Measurements from ENCODE around the gene FBH1.
A peak's percentile ranks its signal among the peaks of the same experiment; 100 is the strongest.
"Not testable (repeated sequence)": the region's sequence is repeated elsewhere in the genome, so short reads cannot be mapped to it uniquely, and the experiment has no call there.

Gene FBH1

DNA sequence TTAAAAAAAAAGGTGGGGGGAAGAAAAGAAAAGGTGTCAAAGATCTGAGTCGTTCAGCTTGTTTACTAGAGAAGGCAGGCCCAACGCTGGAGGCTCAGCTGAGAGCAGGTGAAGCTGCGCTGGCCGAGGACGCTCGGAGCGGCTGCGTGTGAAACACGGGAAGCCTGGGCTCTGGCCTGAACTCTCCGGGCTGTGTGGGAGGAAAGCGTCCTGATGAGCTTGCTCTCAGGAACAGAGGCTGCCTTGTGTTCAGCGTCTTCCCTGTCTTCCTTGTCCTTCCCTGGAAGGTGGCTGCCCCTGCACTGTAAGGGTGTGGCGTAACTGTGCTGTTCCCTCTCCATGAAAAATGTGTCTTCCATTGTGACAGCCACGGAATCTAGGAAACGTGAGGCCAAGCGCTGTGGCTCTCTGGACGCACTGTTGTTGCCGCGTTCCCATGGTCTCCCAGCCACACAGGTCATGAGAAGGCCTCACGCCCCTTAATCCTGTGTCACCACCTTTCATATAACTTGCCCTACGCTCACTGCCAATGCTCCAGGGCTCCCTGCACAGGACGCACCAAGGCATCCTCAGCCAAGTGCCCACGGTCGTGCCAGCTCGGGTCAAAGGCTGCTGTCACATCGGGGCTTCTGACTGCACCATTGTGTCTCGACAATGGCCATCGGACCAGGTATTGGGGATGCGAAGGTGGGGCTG lies 71.5 kb downstream of the FBH1 start:
- no peak for DNase-seq

DNA sequence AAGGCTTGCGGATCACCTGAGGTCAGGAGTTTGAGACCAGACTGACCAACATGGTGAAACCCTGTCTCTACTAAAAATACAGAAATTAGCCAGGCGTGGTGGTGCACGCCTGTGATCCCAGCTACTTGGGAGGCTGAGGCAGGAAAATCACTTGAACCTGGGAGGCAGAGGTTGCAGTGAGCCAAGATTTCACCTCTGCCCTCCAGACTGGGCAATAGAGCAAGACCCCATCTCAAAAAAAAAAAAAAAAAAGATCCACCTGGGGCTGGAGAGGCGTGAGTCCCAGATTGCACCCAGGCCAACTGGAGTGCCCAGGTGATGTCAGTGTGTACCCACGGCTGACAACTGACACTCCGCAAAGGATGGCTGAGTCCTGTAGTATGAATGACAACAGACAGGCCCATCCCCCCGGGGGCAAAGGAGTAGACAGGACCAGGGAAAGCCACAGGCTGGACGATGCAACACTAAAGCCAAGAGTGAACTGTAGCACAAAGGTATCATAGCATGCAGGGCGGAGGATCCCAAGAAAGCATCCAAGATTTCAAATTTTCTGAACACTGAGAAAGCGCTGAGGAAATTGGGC lies 72.4 kb downstream of the FBH1 start:
- DNase-seq: not testable (repeated sequence)

DNA sequence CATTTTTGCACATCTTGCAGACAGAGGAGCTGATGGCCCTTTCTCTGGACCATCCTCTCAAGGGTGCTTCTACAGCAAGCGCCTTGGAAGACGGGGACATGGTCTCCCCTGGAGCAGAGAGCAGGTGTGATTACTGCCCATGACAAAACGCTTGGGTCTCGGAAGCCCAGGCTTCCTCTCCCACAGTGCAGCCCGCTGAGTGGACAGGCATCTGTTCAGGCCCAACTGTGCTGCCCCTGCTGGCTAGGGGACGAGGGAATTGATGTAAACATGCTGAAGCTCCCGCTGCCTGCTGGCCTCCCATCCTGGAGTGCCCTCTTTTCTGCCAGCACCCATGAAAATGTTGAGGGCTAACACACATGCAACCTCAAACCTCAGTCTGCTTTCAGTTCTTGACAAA lies 73.0 kb downstream of the FBH1 start:
- DNase-seq: no peak

DNA sequence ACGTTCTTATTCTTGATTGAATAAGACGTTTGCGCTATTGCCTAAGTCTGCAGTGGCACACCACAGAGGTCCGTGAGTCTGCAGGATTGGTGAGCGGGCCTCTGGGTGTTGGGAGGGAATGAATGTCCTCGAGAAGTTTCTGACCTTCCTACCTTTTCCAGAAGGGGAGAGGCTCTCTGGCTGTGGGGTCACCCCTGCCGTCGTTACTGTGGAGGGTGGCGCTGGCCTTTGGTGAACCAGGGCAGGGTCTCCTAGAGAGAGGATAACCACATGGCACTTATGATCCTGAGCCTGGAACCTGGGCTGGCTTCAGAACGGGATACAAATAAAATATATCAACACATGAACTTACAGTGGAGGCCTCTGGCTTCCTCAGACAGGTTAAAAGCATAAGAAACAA lies 73.5 kb downstream of the FBH1 start:
- no peak for DNase-seq

DNA sequence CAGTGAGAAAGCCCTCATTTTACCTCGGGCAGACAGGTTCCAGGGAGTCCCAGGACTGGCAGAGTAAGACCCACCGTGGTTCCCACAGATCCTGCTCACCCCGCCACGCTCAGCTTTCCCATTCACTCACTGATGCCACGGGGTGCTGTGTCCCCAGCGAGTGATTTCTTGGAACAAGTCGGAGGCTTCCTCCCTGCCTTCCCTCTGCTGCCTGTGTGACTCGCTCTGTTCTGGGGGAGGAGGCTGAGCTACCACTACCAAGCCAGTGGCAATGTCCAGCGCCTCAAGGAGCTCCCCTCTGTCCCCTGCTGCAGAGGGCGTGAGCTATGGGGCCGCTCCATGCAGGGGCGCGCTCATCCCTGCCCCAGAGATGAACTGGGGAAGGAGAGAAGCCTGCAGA lies 74.7 kb downstream of the FBH1 start:
- no peak for DNase-seq

DNA sequence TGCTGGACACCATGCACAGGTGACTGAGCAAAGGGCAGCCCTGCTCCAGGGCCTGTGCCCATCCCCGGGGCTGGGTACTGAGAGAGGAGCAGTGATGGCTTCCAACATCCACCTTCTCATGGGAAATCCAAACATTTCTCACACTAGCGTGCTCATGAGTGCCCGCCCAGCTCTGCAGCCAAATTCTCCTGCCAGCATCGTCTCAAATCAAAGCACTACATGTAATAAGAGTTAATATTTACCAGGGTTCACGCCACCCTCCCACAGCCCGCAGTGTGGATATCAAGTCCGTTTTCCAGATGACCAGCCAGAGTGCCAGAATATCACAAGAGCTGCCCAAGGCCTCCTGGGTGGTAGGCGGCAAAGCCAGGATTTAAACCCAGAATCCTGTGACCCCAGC lies 75.2 kb downstream of the FBH1 start:
- no peak for DNase-seq

DNA sequence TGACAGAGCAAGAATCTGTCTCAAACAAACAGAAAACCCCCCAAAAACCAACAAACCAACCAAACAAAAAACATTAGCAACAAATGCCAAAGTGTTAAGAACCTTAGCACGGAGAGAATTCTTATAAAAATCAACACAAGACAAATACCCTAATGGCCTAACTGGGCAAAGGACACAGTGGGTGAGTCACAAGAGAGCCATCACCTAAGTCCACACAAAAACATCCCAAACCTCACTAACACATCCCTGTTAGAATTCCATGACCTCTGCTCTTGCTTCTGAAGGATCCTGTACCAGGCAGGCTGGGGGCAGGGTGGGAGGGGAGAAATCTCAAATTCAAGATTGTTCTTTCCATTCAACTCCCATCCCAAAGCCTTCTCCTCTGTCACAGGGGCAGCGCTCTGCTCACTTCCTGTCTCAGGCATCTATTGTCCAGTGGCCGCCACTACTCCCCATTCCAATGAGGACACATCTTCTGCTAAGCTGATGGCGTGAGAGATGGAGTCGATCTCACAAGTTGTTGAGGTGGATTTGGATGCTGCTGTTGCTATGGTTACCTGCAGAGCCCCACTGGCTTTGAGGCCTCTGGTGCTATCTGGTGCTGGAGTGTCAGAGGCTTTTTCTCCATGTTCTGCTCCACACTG lies 78.1 kb downstream of the FBH1 start:
- DNase-seq: no peak

DNA sequence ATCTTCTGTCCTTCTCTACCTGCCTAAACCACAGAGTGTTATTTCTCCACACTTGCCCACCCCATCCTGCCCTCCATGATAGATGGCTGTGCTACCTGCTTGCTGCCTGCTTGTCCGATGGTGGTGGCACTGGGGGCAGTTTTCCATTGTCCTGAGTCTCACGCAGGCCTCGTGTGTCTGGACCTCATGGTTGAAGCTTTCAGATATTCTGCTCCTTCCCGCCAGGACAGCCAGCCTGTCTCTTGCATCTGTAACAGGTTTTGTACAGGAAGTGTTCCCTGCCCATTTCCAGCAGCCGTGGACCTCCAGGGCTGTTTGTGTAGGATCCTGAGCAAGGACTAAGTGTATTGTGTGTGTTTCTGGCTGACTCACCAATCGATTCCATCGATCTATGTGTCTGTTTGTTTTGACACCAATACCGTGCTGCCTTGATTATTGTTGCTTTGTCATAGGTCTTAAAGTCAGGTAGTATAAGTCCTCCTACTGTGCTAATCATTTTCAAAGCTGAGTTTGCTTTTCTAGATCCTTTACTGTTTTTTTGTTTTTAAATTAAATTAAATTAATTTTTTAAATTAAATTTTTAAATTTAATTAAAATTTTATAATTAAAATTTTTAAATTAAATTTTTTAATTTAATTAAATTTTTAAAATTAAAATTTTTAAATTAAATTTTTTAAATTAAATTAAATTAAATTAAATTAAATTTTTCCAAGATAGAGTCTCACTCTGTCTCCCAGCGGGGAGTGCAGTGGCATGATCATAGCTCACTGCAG lies 78.8 kb downstream of the FBH1 start:
- no peak for DNase-seq

DNA sequence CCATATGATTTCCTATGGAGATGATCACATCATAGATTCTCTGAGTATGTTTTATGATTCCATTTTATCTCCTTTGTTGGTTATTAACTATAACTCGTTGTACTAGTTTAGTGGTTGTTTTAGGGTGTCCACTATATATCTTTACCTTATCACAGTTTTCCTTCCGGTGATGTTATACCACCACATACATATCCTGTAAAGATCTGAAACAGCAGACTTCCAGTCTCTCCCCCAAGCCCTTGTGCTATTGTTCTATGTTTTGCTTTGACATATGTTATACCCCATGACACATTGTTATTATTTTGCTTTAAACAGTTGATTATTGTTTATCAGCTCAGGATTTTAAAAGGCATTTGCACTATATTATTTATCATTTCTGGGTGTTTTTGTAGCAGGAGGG lies 80.0 kb downstream of the FBH1 start:
- DNase-seq: no peak

DNA sequence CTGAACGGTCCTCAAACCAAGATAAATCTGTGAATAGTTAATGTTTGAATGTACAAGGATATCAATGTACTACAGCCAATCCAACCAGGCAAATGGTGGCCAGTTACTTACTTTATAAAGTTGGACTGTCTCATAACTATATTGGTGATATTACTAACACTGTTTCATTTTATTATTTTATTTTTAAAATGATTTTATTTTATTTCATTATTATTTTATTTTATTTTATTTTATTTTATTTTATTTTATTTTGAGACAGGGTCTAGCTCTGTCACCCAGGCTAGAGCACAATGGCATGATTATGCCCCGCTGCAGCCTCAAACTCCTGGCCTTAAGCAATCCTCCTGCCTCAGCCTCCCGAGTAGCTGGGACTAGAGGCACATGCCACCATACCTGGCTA lies 80.5 kb downstream of the FBH1 start:
- no peak for DNase-seq

DNA sequence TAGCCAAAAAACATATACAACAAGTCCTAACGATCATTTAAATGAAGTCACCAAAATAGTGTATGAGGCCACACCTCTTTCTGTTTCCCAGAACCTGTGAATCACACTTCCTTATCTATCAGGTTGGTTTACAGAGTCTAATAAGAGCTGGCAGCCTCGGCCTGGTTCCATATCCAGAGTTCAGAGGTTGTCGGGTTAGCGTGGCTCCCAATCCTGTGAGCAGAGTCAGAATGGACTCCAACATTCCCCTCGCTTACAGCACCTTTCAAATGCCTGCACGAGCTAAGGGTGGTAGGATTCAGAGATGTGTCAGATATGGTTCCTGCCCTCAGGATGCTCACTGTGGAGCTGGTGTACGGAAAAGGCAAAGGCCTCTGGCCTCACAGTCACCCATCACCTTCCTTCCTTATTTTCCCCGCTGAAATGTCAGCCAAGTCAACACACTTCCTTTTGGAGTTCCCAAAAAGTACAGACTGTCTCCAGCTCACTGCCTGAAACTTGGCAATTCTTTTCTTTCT lies 81.3 kb downstream of the FBH1 start:
- DNase-seq: no peak

DNA sequence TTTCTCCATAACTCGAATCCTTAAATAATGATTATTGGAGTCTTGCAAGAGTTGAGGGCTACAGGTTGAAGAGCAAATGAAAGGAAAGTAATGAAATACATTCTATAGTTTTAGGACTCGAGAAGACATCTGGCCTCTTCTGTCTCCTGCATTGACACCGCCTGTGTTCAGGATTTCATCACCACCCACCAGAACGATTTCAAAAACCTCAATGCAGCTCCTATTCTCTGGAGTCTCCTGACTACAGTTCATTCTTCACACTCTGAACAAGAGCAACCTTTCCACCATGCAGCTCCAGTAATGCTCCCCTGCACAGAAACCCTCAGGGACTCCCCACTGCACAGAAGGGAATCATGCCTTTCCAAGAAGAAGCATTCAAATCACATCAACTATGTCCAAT lies 81.8 kb downstream of the FBH1 start:
- DNase-seq: no peak

DNA sequence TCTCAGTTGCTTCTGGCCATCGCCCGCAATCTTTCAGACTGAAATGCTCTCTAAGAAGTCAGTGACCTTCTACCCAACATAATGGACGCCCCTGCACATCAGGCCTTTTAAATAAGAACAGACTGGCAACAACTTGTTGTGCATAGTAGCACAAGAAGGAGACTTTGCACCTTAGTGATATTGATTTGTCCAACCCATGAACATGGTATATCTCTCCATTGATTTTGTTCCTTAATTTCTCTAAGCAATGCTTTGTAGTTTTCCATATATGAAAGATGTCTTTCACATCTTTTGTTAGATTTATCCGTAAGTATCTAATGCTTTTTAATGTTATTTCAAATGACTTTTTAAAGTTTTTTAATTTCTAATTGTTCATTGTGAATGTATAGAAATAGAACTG lies 83.0 kb downstream of the FBH1 start:
- DNase-seq: no peak

DNA sequence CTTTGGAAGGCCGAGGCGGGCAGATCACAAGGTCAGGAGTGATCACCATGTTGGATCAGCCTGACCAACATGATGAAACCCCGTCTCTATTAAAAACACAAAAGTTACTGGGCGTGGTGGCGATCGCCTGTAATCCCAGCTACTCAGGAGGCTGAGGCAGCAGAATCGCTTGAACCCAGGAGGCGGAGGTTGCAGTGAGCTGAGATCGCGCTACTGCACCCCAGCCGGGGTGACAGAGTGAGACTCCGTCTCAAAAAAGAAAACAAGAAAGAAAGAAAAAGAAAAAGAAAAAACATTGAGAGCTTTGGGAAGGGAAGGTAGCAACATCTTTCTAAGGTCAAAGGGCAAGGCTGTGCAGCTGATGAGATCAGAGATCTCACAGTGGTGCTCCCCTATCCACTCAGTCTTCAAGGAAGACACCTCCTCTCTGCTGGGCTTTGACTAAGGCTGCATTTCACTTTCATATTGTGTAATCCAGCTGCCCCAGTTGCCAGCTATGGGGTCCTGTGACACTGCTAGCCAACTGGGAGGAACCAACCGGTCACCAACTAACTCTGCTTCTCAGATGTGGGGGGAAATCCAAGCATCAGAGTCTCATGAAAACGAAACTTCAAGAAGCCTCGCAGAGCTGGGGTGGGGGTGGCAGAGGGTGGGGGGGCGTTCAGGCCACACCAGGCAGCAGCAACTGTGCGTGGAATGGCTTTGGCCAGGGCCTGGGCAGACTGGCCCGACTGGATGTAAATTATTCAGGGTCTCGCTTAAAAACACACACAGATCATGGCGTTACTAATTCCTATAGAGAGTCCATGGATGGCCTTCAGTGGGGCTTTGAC lies 85.8 kb downstream of the FBH1 start:
- no peak for DNase-seq

DNA sequence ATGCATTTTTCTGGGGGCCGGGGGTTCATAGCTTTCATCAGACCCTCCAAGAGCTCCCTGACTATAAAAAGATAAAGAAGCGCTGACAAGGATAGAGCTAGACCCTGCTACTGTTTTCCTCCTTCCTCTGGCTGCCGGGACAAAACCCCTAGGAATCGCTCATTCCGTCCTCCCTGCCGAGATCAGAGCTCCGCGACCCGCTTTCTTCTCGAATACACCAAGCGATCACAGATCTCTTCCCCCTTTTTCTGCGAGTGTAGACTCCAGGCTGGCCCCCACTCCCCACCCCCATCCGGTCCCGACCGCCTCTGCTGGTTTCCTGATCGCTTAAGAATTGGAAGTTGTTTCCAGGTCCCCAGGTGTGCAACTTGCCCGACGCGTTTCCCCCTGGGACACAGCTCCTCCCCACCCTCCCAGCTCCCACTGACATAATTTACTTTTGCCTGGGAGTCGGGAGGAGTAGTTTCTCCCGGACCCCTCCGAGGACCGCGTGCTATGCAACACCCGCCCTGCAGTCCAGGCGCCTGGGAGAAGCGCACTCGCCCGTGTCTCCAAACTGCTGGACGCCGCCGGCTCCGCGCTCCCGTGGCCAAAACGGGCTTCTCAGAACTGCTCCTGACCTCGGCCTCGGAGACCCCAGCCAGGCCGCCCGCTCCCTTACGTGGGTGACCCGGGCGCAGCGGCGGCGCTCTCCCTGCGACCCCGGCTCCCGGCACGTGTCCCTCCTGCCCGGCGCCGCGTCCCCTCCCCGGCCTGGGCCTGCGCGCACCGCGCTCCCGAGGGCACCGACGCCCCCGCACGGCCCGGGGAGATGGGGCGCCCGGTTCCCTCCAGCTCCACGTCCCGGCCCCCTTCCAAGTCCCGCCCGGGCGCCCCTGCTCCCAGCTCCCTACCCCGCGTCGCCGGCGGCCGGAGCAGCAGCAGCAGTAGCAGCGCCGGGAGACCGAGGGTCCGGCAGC lies 86.7 kb downstream of the FBH1 start:
- no peak for DNase-seq

DNA sequence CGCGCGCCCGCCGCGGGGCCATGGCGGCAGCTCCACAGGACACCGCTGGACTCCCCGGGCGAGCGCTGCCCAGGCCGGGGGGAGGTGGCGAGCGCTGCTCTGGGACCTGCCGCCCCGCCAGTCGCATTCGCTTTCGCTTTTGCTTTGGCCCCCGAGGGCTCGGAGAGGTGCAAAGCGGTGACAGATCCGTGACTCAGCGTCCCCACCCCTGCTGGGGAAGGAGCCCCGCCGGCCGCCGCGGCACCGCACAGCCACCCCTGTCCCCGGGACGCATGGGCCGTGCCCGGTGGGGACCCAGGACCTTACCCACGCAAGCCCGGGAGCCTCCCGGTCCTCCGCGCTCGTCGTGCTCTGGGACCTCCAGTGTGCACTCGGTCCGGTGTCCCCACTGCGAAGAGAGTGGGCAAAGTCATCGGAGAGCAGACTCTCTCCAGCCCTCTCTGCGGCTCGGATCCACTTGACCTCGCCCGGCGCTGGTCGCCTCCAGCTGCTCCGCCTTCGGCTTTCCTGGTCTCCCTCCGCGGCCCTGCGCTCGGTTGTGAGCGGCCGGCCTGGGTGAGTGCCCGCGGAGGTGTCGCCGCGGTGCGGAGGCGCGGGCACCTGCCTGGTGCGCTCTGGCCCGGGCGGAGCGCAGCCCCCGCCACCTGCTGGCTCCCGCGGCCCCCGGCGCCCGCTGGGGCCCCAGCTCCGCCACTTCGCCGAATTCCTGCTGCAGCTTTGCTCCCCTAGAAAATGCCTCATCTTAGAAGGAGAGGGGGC lies 87.6 kb downstream of the FBH1 start, which contains the start of gene IL15RA:
Gene IL15RA (minus strand): TSS at position 73 of the 759 bp plus-strand sequence. CDS start 51 bp downstream, at position 22.
- DNase-seq: peak; percentile 7

DNA sequence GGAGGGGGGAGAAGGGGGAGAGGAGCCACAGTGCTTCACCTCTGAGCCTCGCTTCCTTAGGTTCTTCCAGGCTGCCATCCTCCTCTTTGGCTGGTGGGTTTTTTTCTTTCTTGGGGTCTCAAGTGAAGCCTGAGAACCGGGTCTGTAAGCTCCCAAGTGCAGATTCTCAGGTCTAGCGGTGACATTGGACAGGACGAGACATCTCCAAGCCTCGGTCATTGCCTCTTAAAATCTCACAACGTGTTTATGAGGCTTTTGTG lies 88.1 kb downstream of the FBH1 start:
- no peak for DNase-seq

DNA sequence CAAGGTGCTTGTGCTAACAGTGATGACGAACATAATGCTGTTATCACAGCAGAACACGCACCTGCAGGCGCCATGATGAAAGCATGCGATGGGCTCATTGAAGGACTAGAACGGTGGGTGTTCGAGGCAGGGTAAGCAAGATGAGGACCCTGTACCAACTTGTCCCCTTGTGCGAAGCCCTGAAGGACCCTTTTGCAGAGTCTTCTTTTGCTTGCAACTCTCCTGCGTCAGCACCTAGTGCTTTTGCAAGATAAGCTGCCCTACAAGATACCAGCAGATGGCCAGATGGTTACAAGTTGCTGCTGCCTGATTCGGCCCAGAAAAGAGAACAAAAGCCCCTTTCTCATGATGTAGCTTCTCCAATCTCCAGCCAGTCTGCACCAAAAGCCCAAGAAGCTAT lies 91.5 kb downstream of the FBH1 start:
- DNase-seq: no peak

DNA sequence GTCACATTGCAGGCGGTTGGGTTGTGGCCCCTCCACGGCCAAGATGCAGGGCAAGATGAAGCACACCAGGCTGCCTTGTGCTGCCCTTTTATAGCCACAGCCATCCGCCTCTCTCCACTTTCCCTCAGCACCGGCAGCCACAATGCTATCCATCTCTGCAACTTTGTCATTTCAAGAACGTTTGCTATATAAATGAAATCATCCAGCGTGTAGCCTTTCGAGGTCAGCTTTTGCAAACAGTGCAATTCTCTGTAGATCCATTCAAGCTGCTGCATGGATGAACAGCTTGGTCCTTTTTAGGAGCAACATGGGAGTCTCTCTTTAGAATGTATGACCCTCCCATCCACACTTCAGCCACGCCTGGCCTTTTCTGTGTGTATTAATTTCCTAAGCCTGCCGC lies 93.7 kb downstream of the FBH1 start:
- DNase-seq: no peak

DNA sequence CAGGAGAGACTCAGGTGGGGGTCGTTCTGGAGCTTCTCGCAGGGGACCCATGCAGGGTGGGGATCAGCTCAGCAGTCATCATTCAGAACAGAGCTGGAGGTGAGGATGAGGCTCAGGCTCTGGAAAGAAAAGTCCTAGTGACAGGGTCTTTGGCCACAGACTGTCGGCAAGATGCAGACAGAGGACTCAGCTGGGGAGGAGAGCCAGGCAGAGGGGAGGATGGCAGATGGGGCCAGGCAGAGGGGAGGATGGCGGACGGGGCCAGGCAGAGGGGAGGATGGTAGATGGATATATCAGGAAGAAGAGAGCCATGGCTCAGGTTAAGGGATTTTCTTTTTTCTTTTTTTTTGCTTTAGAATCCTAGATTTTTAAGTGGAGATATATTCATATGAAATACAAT lies 95.0 kb downstream of the FBH1 start:
- DNase-seq: no peak

Data from NCI-H510A (cell line).